ENCODE data around the gene HIGD1B.

GRCh38 chr17:44837196-44837595 lies 10.5 kb upstream of the HIGD1B start:
- no peak for TF ChIP-seq EZH2 (IDR thresholded peaks at IDR 0.05; ENCODE audit: low read length, missing control alignments)
- no peak for TF ChIP-seq CTCF (conservative IDR thresholded peaks at IDR 0.05 in 1 of 2, IDR thresholded peaks at IDR 0.05 in 1 of 2; ENCODE audit: low read depth in 1 of 2, low read length in 2 of 2)

All from fibroblast of lung (primary cell).